IMR-90 (cell line): Measurements from ENCODE around the gene OR6T1. TPM values are rescaled to one million over a fixed set of nuclear protein-coding genes. Genes with fewer than 3 reads are reported as not detected.

Source experiments
- ATAC-seq: fragments of 200-7000 bp; cut with Tn5 transposase; 2 replicates; pipeline ENCODE4 v1.9.1; 2020; ENCODE audit warnings: low read depth, mild to moderate bottlenecking, moderate library complexity
- BruUV-seq: library from RNA; stranded (reverse); fragments of 400-500 nt; replicated peaks from 2 replicates; lab custom pipeline; 2021; lab: Mats Ljungman, UMichigan
- CTCF ChIA-PET: fragments of 300-600 bp; formaldehyde crosslinking; extraction: SDS; loops from one replicate; lab custom pipeline; 2021; ENCODE audit warnings: antibody characterized with exemption; lab: Yijun Ruan, JAX
- POLR2A ChIA-PET: fragments of 300-600 bp; sonication (Branson Sonifier 250); formaldehyde crosslinking; loops from one replicate; lab custom pipeline; 2022; ENCODE audit warnings: antibody characterized with exemption; ENCODE audit not compliant: unreplicated experiment; lab: Charles Lee
- DNase-seq: peaks from one replicate; pipeline ENCODE4 v3.0.0; 2013
- H2AFZ ChIP-seq: replicated peaks from 2 replicates; pipeline ENCODE3; 2013; ENCODE audit warnings: low read length, mild to moderate bottlenecking; ENCODE audit not compliant: poor library complexity
- H2AK5ac ChIP-seq: 2 replicates; pipeline ENCODE4 v1.6.1; 2013; ENCODE audit warnings: low read depth, low read length, inconsistent platforms
- H2AK9ac ChIP-seq: replicated peaks from 2 replicates; pipeline ENCODE3; 2013; ENCODE audit warnings: mild to moderate bottlenecking, low read depth, low read length, moderate library complexity; ENCODE audit not compliant: poor library complexity
- H2BK120ac ChIP-seq: 2 replicates; pipeline ENCODE4 v1.6.1; 2013; ENCODE audit warnings: low read depth, low read length, inconsistent platforms
- H2BK15ac ChIP-seq: 3 replicates; pipeline ENCODE4 v1.6.1; 2013; ENCODE audit warnings: low read depth, low read length, inconsistent platforms
- H2BK20ac ChIP-seq: 2 replicates; pipeline ENCODE4 v1.6.1; 2013; ENCODE audit warnings: low read depth, mild to moderate bottlenecking, inconsistent platforms, low read length, moderate library complexity
- H2BK5ac ChIP-seq: 2 replicates; pipeline ENCODE4 v1.6.1; 2013; ENCODE audit warnings: mild to moderate bottlenecking, low read depth, low read length, inconsistent platforms; ENCODE audit not compliant: poor library complexity, severe bottlenecking
- H3K14ac ChIP-seq: replicated peaks from 2 replicates; pipeline ENCODE4 v1.6.1; 2013; ENCODE audit warnings: low read depth, low read length, inconsistent platforms
- H3K18ac ChIP-seq: 2 replicates; pipeline ENCODE4 v1.6.1; 2013; ENCODE audit warnings: low read depth, low read length, control low read depth
- H3K23ac ChIP-seq: 2 replicates; pipeline ENCODE4 v1.6.1; 2013; ENCODE audit warnings: low read depth, low read length, inconsistent platforms
- H3K27ac ChIP-seq: 2 replicates; pipeline ENCODE4 v1.5.1; 2013; ENCODE audit warnings: mild to moderate bottlenecking, control low read depth, low read length; ENCODE audit not compliant: insufficient read depth
- H3K27me3 ChIP-seq: 2 replicates; pipeline ENCODE4 v1.6.1; 2013; ENCODE audit warnings: low read length; ENCODE audit not compliant: control insufficient read depth, insufficient read depth
- H3K36me3 ChIP-seq: 2 replicates; pipeline ENCODE4 v1.6.1; 2013; ENCODE audit warnings: low read length, mixed read lengths; ENCODE audit not compliant: control insufficient read depth, insufficient read depth
- H3K4ac ChIP-seq: 2 replicates; pipeline ENCODE4 v1.6.1; 2013; ENCODE audit warnings: low read depth, low read length, inconsistent platforms
- H3K4me1 ChIP-seq: 2 replicates; pipeline ENCODE4 v1.6.1; 2013; ENCODE audit warnings: low read length, mixed read lengths; ENCODE audit not compliant: control insufficient read depth, insufficient read depth
- H3K4me2 ChIP-seq: 2 replicates; pipeline ENCODE4 v1.6.1; 2013; ENCODE audit warnings: low read depth, mild to moderate bottlenecking, control low read depth, low read length, moderate library complexity
- H3K4me3 ChIP-seq: 2 replicates; pipeline ENCODE4 v1.5.1; 2013; ENCODE audit warnings: low read depth, mild to moderate bottlenecking, control low read depth, low read length, moderate library complexity; ENCODE audit not compliant: insufficient read depth
- H3K56ac ChIP-seq: 2 replicates; pipeline ENCODE4 v1.6.1; 2013; ENCODE audit warnings: low read length, inconsistent platforms; ENCODE audit not compliant: insufficient read depth; ENCODE audit errors: extremely low read depth
- H3K79me1 ChIP-seq, 2 experiments: 2 replicates each; pipeline ENCODE4 v1.6.1; 2013; ENCODE audit warnings: low read length in 2 of 2, inconsistent platforms in 1 of 2, low read depth in 1 of 2
- H3K9ac ChIP-seq: 2 replicates; pipeline ENCODE4 v1.6.1; 2013; ENCODE audit warnings: low read depth, low read length, control low read depth
- H3K9me1 ChIP-seq: 2 replicates; pipeline ENCODE4 v1.6.1; 2013; ENCODE audit warnings: low read length, inconsistent platforms; ENCODE audit not compliant: insufficient read depth
- H3K9me3 ChIP-seq: 2 replicates; pipeline ENCODE4 v1.6.1; 2013; ENCODE audit warnings: low read length; ENCODE audit not compliant: control insufficient read depth, insufficient read depth
- H4K20me1 ChIP-seq: 2 replicates; pipeline ENCODE4 v1.6.1; 2013; ENCODE audit warnings: low read length, inconsistent platforms; ENCODE audit not compliant: insufficient read depth
- H4K5ac ChIP-seq: 2 replicates; pipeline ENCODE4 v1.6.1; 2013; ENCODE audit warnings: mild to moderate bottlenecking, low read depth, low read length, control low read depth
- H4K8ac ChIP-seq, 2 experiments: 2 replicates each; pipeline ENCODE4 v1.6.1; 2013; ENCODE audit warnings: low read depth in 2 of 2, low read length in 2 of 2, control low read depth in 1 of 2, inconsistent platforms in 1 of 2
- H4K91ac ChIP-seq: 2 replicates; pipeline ENCODE4 v1.6.1; 2013; ENCODE audit warnings: low read depth, low read length, inconsistent platforms; ENCODE audit not compliant: insufficient read depth
- BHLHE40 ChIP-seq: fragments of 150-350 bp; IDR thresholded peaks from 2 replicates; pipeline ENCODE4 v1.6.1; 2016; ENCODE audit warnings: mild to moderate bottlenecking, low read depth, low read length
- CHD1 ChIP-seq: IDR thresholded peaks from 2 replicates; pipeline ENCODE4 v1.6.1; 2012; ENCODE audit warnings: low read depth, low read length, improper control_type of control experiment
- FOS ChIP-seq: fragments of 150-350 bp; IDR thresholded peaks from 2 replicates; pipeline ENCODE4 v1.6.1; 2016; ENCODE audit warnings: low read depth, low read length
- MAFK ChIP-seq: IDR thresholded peaks from 2 replicates; pipeline ENCODE4 v1.6.1; 2012; ENCODE audit warnings: low read depth, low read length, improper control_type of control experiment
- MAZ ChIP-seq: IDR thresholded peaks from 2 replicates; pipeline ENCODE4 v1.6.1; 2012; ENCODE audit warnings: low read depth, mild to moderate bottlenecking, low read length, improper control_type of control experiment, moderate library complexity, borderline replicate concordance
- MXI1 ChIP-seq: IDR thresholded peaks from 2 replicates; pipeline ENCODE4 v1.6.1; 2012; ENCODE audit warnings: low read depth, mild to moderate bottlenecking, low read length, moderate library complexity, borderline replicate concordance
- NFE2L2 ChIP-seq: fragments of 150-350 bp; IDR thresholded peaks from 2 replicates; pipeline ENCODE4 v1.6.1; 2016; ENCODE audit warnings: low read depth, mild to moderate bottlenecking, low read length
- POLR2A ChIP-seq: IDR thresholded peaks from 2 replicates; pipeline ENCODE4 v1.6.1; 2012; ENCODE audit warnings: mild to moderate bottlenecking, low read depth, low read length
- RCOR1 ChIP-seq: IDR thresholded peaks from 2 replicates; pipeline ENCODE4 v1.6.1; 2012; ENCODE audit warnings: mild to moderate bottlenecking, low read length, improper control_type of control experiment; ENCODE audit not compliant: insufficient replicate concordance
- RFX5 ChIP-seq: IDR thresholded peaks from 2 replicates; pipeline ENCODE4 v1.8.0; 2012; ENCODE audit warnings: low read depth, mild to moderate bottlenecking, low read length, moderate library complexity
- SMC3 ChIP-seq: fragments of 150-350 bp; IDR thresholded peaks from 2 replicates; pipeline ENCODE4 v1.6.1; 2016; ENCODE audit warnings: low read depth, mild to moderate bottlenecking, antibody characterized with exemption, low read length, moderate library complexity
- WGBS, 2 experiments: methylation state at CpG; one replicate each; pipeline versions ENCODE4 v1.1.5 to v1.1.7; 2013; ENCODE audit warnings: missing lambda C conversion rate in 2 of 2; ENCODE audit not compliant: insufficient read length in 1 of 2; ENCODE audit errors: extremely low coverage in 2 of 2; 5-methylcytosine and 5-hydroxymethylcytosine counted together
- dilution Hi-C: fragments of 300-500 bp; cut with HindIII; formaldehyde crosslinking; loops from one replicate; pipeline ENCODE4 v1.14.3; 2018; ENCODE audit warnings: low sequenced_read_pairs; ENCODE audit not compliant: unreplicated experiment
- in situ Hi-C: fragments of 300-500 bp; cut with MboI; formaldehyde crosslinking; loops from 3 replicates; pipeline ENCODE4 v1.14.3; 2019; ENCODE audit warnings: low sequenced_read_pairs, inconsistent platforms, mixed read lengths
- intact Hi-C: fragments of 100-400 bp; cut with micrococcal nuclease; formaldehyde crosslinking; loops from 2 replicates; pipeline ENCODE4 v1.10.0; 2022
- polyA plus RNA-seq, 3 experiments: library from polyadenylated mRNA; depleted of rRNA; stranded (reverse); fragments of >200 nt; gene quantifications; 2 replicates each; pipeline ENCODE4 v1.2.3, GENCODE V29; 2012; ENCODE audit warnings: low replicate concordance in 1 of 3
- total RNA-seq: library from RNA; depleted of rRNA; stranded (reverse); fragments of >200 nt; gene quantifications from 2 replicates; pipeline ENCODE4 v1.2.3, GENCODE V29; 2012
- TF ChIP-seq, protein P1 (sequence below): fragments of 150-350 bp; IDR thresholded peaks from 2 replicates; pipeline ENCODE4 v1.6.1; 2016; ENCODE audit warnings: low read depth, mild to moderate bottlenecking, low read length, moderate library complexity, borderline replicate concordance
- TF ChIP-seq, protein P2 (sequence below): fragments of 150-350 bp; IDR thresholded peaks from 2 replicates; pipeline ENCODE4 v1.6.1; 2017; ENCODE audit warnings: mild to moderate bottlenecking, antibody characterized with exemption, low read length, low read depth

The OR6T1 gene
- total and polyA plus RNA-seq, 2 of the 4 experiments (the other 2 are of a cell fraction) = not detected

DNA sequence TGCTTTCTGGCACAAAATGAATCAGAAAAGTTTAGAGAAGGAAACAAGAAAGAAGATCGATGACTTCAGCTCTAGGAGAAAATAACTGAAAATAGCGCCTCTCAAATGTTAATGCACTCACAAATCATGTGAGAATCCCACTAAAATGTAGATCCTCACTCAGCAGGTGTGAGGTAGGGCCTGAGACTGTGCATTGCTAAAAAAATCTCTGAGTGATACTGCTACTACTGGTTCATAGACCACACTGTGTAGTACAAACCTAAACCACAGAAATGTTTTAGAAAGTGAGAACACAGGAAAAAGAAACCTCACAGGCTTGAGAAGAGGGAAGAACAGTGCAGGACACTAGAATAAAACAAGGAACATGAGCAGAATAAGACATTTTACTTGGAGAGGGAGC lies 39.7 kb downstream of the OR6T1 start:
- H3K4me3 ChIP-seq = no peak overlapping the region
- H3K14ac ChIP-seq = no peak overlapping the region
- H4K5ac ChIP-seq = no peak overlapping the region
- H2BK15ac ChIP-seq = no peak overlapping the region
- intact Hi-C loops = no loop called here
- H3K4me1 ChIP-seq = no peaks in the 10 kb centered on the region
- H2BK120ac ChIP-seq = no peak overlapping the region
- no CpG with 5 or more reads among the region's 2 CpGs for WGBS, 2 experiments
- no peak overlapping the region for H2BK5ac ChIP-seq
- no TSS peak for BruUV-seq
- no peak overlapping the region for H3K9ac ChIP-seq
- H3K9me3 ChIP-seq = 0 out of 2 replicates have a peak, but pooled peaks cover 2% of the 10 kb centered on the region
- H2AFZ ChIP-seq = no peak overlapping the region
- H3K4ac ChIP-seq = no peak overlapping the region
- POLR2A ChIA-PET = no interaction called here
- CTCF ChIA-PET = no interaction called here
- DNase-seq (no peak), ATAC-seq (no peak)
- H3K27ac ChIP-seq = no peak overlapping the region
- in situ Hi-C loops = no loop called here
- H3K9me1 ChIP-seq = no peaks in the 10 kb centered on the region
- TF ChIP-seq SMC3 (no peak), MAZ (no peak), NFE2L2 (no peak), MXI1 (no peak), RFX5 (no peak), CHD1 (no peak), RCOR1 (no peak), MAFK (no peak), POLR2A (no peak), BHLHE40 (no peak), FOS (no peak)
- TF ChIP-seq, protein P1, sequence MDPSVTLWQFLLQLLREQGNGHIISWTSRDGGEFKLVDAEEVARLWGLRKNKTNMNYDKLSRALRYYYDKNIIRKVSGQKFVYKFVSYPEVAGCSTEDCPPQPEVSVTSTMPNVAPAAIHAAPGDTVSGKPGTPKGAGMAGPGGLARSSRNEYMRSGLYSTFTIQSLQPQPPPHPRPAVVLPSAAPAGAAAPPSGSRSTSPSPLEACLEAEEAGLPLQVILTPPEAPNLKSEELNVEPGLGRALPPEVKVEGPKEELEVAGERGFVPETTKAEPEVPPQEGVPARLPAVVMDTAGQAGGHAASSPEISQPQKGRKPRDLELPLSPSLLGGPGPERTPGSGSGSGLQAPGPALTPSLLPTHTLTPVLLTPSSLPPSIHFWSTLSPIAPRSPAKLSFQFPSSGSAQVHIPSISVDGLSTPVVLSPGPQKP = no peak
- TF ChIP-seq, protein P2, sequence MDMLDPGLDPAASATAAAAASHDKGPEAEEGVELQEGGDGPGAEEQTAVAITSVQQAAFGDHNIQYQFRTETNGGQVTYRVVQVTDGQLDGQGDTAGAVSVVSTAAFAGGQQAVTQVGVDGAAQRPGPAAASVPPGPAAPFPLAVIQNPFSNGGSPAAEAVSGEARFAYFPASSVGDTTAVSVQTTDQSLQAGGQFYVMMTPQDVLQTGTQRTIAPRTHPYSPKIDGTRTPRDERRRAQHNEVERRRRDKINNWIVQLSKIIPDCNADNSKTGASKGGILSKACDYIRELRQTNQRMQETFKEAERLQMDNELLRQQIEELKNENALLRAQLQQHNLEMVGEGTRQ = no peak
- H2AK5ac ChIP-seq = no peak overlapping the region
- H3K4me2 ChIP-seq = no peak overlapping the region
- dilution Hi-C loops = no loop called here
- H2BK20ac ChIP-seq = no peak overlapping the region
- H4K20me1 ChIP-seq = no peaks in the 10 kb centered on the region
- no peak overlapping the region for H3K18ac ChIP-seq
- H3K36me3 ChIP-seq = no peaks in the 10 kb centered on the region
- no peaks in the 10 kb centered on the region for H3K27me3 ChIP-seq
- no peak overlapping the region for H4K8ac ChIP-seq
- no peak overlapping the region for H3K23ac ChIP-seq
- no peak overlapping the region for H3K56ac ChIP-seq
- no peaks in the 10 kb centered on the region for H3K79me1 ChIP-seq
- no peak overlapping the region for H4K91ac ChIP-seq
- no peak overlapping the region for H2AK9ac ChIP-seq
